Measurements from ENCODE around the gene PRICKLE2. TPM values are rescaled to one million over a fixed set of nuclear protein-coding genes. Genes with fewer than 3 reads are reported as not detected.

The PRICKLE2 gene
- total RNA-seq, 4 donors from 2014 or later, result 77.3 to 109 (median 96.7) TPM

DNA sequence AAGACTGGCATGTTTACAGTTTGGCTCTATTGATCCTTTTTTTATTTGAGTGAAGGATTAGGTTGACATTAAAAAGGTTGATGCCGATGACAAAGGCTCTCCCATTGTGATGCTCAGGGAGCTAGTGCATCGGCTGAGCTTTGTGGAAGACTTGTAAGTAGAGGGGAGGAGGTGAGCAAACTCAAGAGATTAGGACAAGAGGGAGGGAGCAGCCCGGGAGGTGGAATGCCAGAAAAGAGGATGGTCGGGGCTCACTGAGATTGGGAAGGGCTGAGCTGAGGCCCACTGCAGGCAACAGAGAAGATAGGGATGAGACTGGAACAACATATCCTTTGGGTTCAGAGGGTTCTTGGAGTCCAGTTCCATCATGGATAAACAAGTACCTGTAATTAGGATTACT is 175.4 kb downstream of the PRICKLE2 start:
- Histone ChIP-seq H3K36me3 (no peaks in the 10 kb centered on the region), H3K4me1 (no peaks in the 10 kb centered on the region), H3K27me3 (no peaks in the 10 kb centered on the region), H3K27ac (no peak overlapping the region), H3K4me3 (no peak overlapping the region), H3K9me3 (no peaks in the 10 kb centered on the region)
- no peak for ATAC-seq
- TF ChIP-seq POLR2A (IDR thresholded peaks at IDR 0.05) (no peak), EP300 (IDR thresholded peaks at IDR 0.05) (no peak), CTCF (IDR thresholded peaks at IDR 0.05) (no peak), POLR2AphosphoS5 (IDR thresholded peaks at IDR 0.05) (no peak)
- 67 to 90% methylated on average over 4 of the region's 4 CpGs for whole genome bisulfite sequencing, 2 donors (ENCODE audit: low coverage in 1 of 2)

- H3K9me3 ChIP-seq, result no peaks in the 10 kb centered on the region
These were observed 176.1 kb downstream of the PRICKLE2 start for GRCh38 chr3:64049136-64049535.

DNA sequence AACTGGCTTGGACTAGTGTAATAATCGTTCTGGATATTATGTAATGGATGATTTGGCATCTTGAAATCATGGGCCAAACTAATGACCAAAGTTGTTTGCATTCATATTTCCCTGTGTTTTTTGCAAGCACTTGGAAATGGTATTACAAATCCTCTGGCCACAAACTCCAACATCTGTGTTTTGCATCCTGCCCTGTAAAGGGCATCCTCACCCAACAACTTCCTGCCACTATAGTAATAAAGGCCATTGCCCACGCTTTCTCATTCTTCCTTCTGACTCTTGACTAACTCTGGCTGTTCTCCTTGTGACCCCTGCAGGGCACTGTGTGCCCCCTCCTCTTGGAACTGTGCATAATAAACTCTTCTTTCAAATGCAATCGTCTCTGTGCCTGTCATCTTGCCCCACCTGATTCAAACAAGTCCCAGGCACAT is 176.6 kb downstream of the PRICKLE2 start:
- Histone ChIP-seq H3K4me1 (no peaks in the 10 kb centered on the region), H3K36me3 (no peaks in the 10 kb centered on the region), H3K4me3 (no peak overlapping the region), H3K27ac (no peak overlapping the region), H3K27me3 (no peaks in the 10 kb centered on the region), H3K9me3 (no peaks in the 10 kb centered on the region)
- WGBS, 2 donors (ENCODE audit: low coverage in 1 of 2), result 38 to 70% methylated on average over 3 of the region's 3 CpGs
- TF ChIP-seq POLR2AphosphoS5 (IDR thresholded peaks at IDR 0.05) (no peak), CTCF (IDR thresholded peaks at IDR 0.05) (no peak), POLR2A (IDR thresholded peaks at IDR 0.05) (no peak), EP300 (IDR thresholded peaks at IDR 0.05) (no peak)
- ATAC-seq, result no peak

More at GRCh38 chr3:64049136-64049535, 176.1 kb downstream of the PRICKLE2 start:
- ATAC-seq, result no peak
- H3K4me3 ChIP-seq, result no peak overlapping the region
- WGBS, 2 donors (ENCODE audit: low coverage in 1 of 2), result 83 to 96% methylated on average over 2 of the region's 3 CpGs
- H3K27ac ChIP-seq, result no peak overlapping the region
- H3K27me3 ChIP-seq, result no peaks in the 10 kb centered on the region
- H3K36me3 ChIP-seq, result no peaks in the 10 kb centered on the region
- no peaks in the 10 kb centered on the region for H3K4me1 ChIP-seq
- TF ChIP-seq EP300 (IDR thresholded peaks at IDR 0.05), result no peak
- TF ChIP-seq POLR2A (IDR thresholded peaks at IDR 0.05), result no peak
- TF ChIP-seq CTCF (IDR thresholded peaks at IDR 0.05), result no peak
- TF ChIP-seq POLR2AphosphoS5 (IDR thresholded peaks at IDR 0.05), result no peak

GRCh38 chr3:64047787-64048186 is 177.5 kb downstream of the PRICKLE2 start:
- 89 to 91% methylated on average over 3 to 7 of the region's 7 CpGs for WGBS, 2 donors (ENCODE audit: low coverage in 1 of 2)
- no peak overlapping the region for H3K27ac ChIP-seq
- no peak overlapping the region for H3K4me3 ChIP-seq
- H3K36me3 ChIP-seq, result no peaks in the 10 kb centered on the region
- H3K4me1 ChIP-seq, result no peaks in the 10 kb centered on the region
- TF ChIP-seq POLR2A (IDR thresholded peaks at IDR 0.05), result no peak
- no peaks in the 10 kb centered on the region for H3K27me3 ChIP-seq
- ATAC-seq, result no peak
- no peaks in the 10 kb centered on the region for H3K9me3 ChIP-seq

DNA sequence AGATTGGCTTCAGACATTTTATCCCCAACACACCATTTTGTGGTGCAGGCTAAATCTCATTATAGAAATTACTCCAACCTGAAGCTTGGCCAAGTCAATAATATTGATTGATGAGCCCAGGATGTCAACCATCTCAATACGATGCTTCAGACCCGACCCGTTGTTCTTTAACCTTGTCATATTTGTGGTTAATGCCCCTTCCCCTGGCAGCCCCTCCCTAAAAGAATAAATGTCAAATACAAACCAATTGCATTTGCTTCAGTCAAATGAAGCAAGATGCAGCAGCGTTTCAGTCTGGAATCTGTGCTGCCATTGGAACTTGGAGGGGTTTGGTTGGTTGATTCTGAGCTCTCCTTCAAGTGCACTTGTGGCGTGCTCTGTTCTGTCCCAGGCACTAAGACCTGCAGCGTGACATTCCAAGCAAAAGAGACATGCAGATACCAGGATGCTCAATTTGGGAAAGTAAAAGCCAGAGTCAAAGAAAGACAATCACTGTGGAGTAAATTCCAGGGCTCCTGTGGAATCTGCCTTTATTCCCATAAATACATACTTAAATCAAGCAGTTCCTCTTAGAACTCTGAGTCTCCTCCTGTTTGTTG is 178.2 kb downstream of the PRICKLE2 start:
- ATAC-seq, result no peak
- Histone ChIP-seq H3K36me3 (no peaks in the 10 kb centered on the region), H3K9me3 (no peaks in the 10 kb centered on the region), H3K27me3 (no peaks in the 10 kb centered on the region), H3K4me1 (no peaks in the 10 kb centered on the region), H3K4me3 (no peak overlapping the region), H3K27ac (no peak overlapping the region)
- 75 to 87% methylated on average over 4 to 5 of the region's 6 CpGs for WGBS, 2 donors (ENCODE audit: low coverage in 1 of 2)
- TF ChIP-seq POLR2AphosphoS5 (IDR thresholded peaks at IDR 0.05), result no peak
- no peak for TF ChIP-seq CTCF (IDR thresholded peaks at IDR 0.05)
- no peak for TF ChIP-seq POLR2A (IDR thresholded peaks at IDR 0.05)
- no peak for TF ChIP-seq EP300 (IDR thresholded peaks at IDR 0.05)

Data from gastroesophageal sphincter (tissue), 4 donors.